Keratinocyte (primary cell): ENCODE measurements around the gene A4GALT. TPM values are rescaled to one million over a fixed set of nuclear protein-coding genes. Genes with fewer than 3 reads are reported as not detected.

Experiments used
- DNase-seq: peaks from one replicate; pipeline ENCODE4 v3.0.0-alpha.2; 2011; ENCODE audit warnings: low read depth, missing footprints, low spot score
- FAIRE-seq: peaks from 2 replicates; lab custom pipeline; 2011; peaks lifted over from hg19 to GRCh38; lab: Jason Lieb, UNC
- H2AFZ ChIP-seq: 2 replicates; pipeline ENCODE4 v1.6.0; 2012; ENCODE audit warnings: low read length, control low read depth, inconsistent platforms; ENCODE audit not compliant: control insufficient read depth
- H3K27ac ChIP-seq: 2 replicates; pipeline ENCODE4 v1.5.1; 2011; ENCODE audit warnings: low read length; ENCODE audit not compliant: control insufficient read depth, insufficient read depth
- H3K27me3 ChIP-seq: 3 replicates; pipeline ENCODE4 v1.6.0; 2011; ENCODE audit warnings: low read length; ENCODE audit not compliant: control insufficient read depth, insufficient read depth; ENCODE audit errors: extremely low read depth
- H3K36me3 ChIP-seq, 2 experiments: 2 replicates in 1 of 2; 3 replicates in 1 of 2; pipeline ENCODE4 v1.5.1; 2011; ENCODE audit warnings: low read length in 2 of 2, mild to moderate bottlenecking in 1 of 2; ENCODE audit not compliant: control insufficient read depth in 2 of 2, insufficient read depth in 2 of 2; ENCODE audit errors: extremely low read depth in 1 of 2
- H3K4me1 ChIP-seq: 3 replicates; pipeline ENCODE4 v1.5.1; 2011; ENCODE audit warnings: low read length; ENCODE audit not compliant: control insufficient read depth, insufficient read depth; ENCODE audit errors: extremely low read depth
- H3K4me2 ChIP-seq: 3 replicates; pipeline ENCODE4 v1.6.0; 2011; ENCODE audit warnings: low read depth, low read length; ENCODE audit not compliant: control insufficient read depth, insufficient read depth; ENCODE audit errors: extremely low read depth
- H3K4me3 ChIP-seq, 3 experiments: fragments of 200-600 bp in 1 of 3; sonication (generic) in 1 of 3; 2 replicates in 2 of 3; 3 replicates in 1 of 3; pipeline ENCODE4 v1.5.1; 2011 to 2016; ENCODE audit warnings: low read length in 3 of 3, mild to moderate bottlenecking in 3 of 3, control low read depth in 2 of 3, inconsistent platforms in 1 of 3, low read depth in 1 of 3, mixed read lengths in 1 of 3, mixed run types in 1 of 3, moderate library complexity in 1 of 3; ENCODE audit not compliant: control insufficient read depth in 2 of 3, insufficient read depth in 2 of 3; ENCODE audit errors: extremely low read depth in 1 of 3
- H3K79me2 ChIP-seq: 2 replicates; pipeline ENCODE4 v1.6.0; 2012; ENCODE audit warnings: low read length; ENCODE audit not compliant: control insufficient read depth, insufficient read depth
- H3K9ac ChIP-seq: 3 replicates; pipeline ENCODE4 v1.6.0; 2011; ENCODE audit warnings: low read length; ENCODE audit not compliant: control insufficient read depth, insufficient read depth; ENCODE audit errors: extremely low read depth
- H3K9me1 ChIP-seq: 3 replicates; pipeline ENCODE4 v1.6.0; 2011; ENCODE audit warnings: low read length; ENCODE audit not compliant: control insufficient read depth, insufficient read depth; ENCODE audit errors: extremely low read depth
- H3K9me3 ChIP-seq: 2 replicates; pipeline ENCODE4 v1.5.1; 2012; ENCODE audit warnings: low read depth, low read length; ENCODE audit not compliant: control insufficient read depth
- H4K20me1 ChIP-seq: 3 replicates; pipeline ENCODE4 v1.6.0; 2011; ENCODE audit warnings: low read length; ENCODE audit not compliant: control insufficient read depth, insufficient read depth; ENCODE audit errors: extremely low read depth
- CTCF ChIP-seq, 3 experiments: IDR thresholded peaks in 1 of 3; conservative IDR thresholded peaks in 1 of 3; optimal IDR thresholded peaks in 1 of 3; 2 replicates in 2 of 3; 3 replicates in 1 of 3; pipeline versions ENCODE3 to v1.5.1; 2011; ENCODE audit warnings: low read length in 3 of 3, mild to moderate bottlenecking in 3 of 3, moderate library complexity in 2 of 3, control low read depth in 1 of 3, inconsistent platforms in 1 of 3; ENCODE audit not compliant: insufficient read depth in 2 of 3; ENCODE audit errors: extremely low read depth in 1 of 3
- EZH2 ChIP-seq: IDR thresholded peaks from one replicate; pipeline ENCODE4 v1.6.1; 2012; ENCODE audit warnings: inconsistent platforms, mild to moderate bottlenecking, low read length, moderate library complexity
- dilution Hi-C: fragments of 300-500 bp; cut with MboI; formaldehyde crosslinking; loops from one replicate; pipeline ENCODE4 v1.7.0; 2020; ENCODE audit warnings: low sequenced_read_pairs; ENCODE audit not compliant: extremely low pct_ligation_motif_present
- polyA plus RNA-seq, 5 experiments: library from polyadenylated mRNA; depleted of rRNA in 3 of 5; stranded (reverse) in 3 of 5; stranded (forward) in 1 of 5; unstranded in 1 of 5; fragments of >200 nt; gene quantifications; 1 replicate in 1 of 5; 2 replicates in 3 of 5; 3 replicates in 1 of 5; pipeline versions ENCODE4 v1.2.1 to v1.2.3, GENCODE V29; 2011 to 2012; ENCODE audit warnings: missing spikeins in 2 of 5, low read depth in 1 of 5, low replicate concordance in 1 of 5

Gene A4GALT
- polyA plus RNA-seq, 1 donor (not counting 4 experiments of a cell fraction or from before 2014, with no cell fraction given), result 1.6 TPM

- no peak overlapping the region for H3K27ac ChIP-seq
- no peaks in the 10 kb centered on the region for H3K9me3 ChIP-seq
- no peak overlapping the region for H2AFZ ChIP-seq
- no peak for DNase-seq
- H3K4me3 ChIP-seq, result no peak overlapping the region
- no peaks in the 10 kb centered on the region for H3K79me2 ChIP-seq
- H3K9ac ChIP-seq, result no peak overlapping the region
- no peak for TF ChIP-seq EZH2
- no peak overlapping the region for H3K4me2 ChIP-seq
- no peak for FAIRE-seq
- no peaks in the 10 kb centered on the region for H3K9me1 ChIP-seq
- H3K4me1 ChIP-seq, result peaks cover 7% of the 10 kb centered on the region
- no peaks in the 10 kb centered on the region for H4K20me1 ChIP-seq
- dilution Hi-C loops, result no loop called here
- H3K27me3 ChIP-seq, result peaks cover 3% of the 10 kb centered on the region
- H3K36me3 ChIP-seq, result no peaks in the 10 kb centered on the region
Observed at GRCh38 chr22:42769574-42770447, 49.1 kb upstream of the A4GALT start.

DNA sequence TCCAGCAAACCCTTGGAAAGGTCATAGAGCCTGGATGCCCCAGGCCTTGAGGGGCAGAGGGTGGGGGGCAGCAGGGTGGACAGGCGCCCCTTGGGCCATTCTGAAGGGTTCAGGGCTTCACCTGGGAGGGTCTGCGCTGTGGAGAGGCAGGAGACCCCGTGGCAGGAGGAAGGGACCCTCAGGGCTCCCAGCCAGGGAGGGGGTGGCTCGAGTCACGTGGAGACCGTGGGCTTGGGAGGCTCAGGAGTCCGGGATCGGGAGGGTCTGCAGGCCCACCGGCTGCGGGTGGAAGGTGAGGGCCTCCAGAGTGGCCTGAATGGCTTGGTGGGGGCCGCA is 48.5 kb upstream of the A4GALT start:
- no peaks in the 10 kb centered on the region for H3K9me1 ChIP-seq
- no peak overlapping the region for H3K4me3 ChIP-seq
- H3K36me3 ChIP-seq, result no peaks in the 10 kb centered on the region
- H4K20me1 ChIP-seq, result no peaks in the 10 kb centered on the region
- dilution Hi-C loops, result no loop called here
- no peak overlapping the region for H2AFZ ChIP-seq
- H3K4me2 ChIP-seq, result no peak overlapping the region
- FAIRE-seq (no peak), DNase-seq (no peak)
- no peaks in the 10 kb centered on the region for H3K9me3 ChIP-seq
- no peak overlapping the region for H3K27ac ChIP-seq
- no peak overlapping the region for H3K9ac ChIP-seq
- H3K79me2 ChIP-seq, result no peaks in the 10 kb centered on the region
- no peak for TF ChIP-seq EZH2
- TF ChIP-seq CTCF (optimal IDR thresholded peaks at IDR 0.05 in 1 of 3, IDR thresholded peaks at IDR 0.05 in 1 of 3, conservative IDR thresholded peaks at IDR 0.05 in 1 of 3; ENCODE audit: extremely low read depth in 1 of 3, insufficient read depth in 2 of 3, low read length in 3 of 3), result no peak
- peaks cover 7% of the 10 kb centered on the region for H3K4me1 ChIP-seq
- peaks cover 3% of the 10 kb centered on the region for H3K27me3 ChIP-seq
